Measurements from ENCODE around the gene JPH4.

The JPH4 gene

GRCh38 chr14:23555882-23556699 is 22.5 kb downstream of the JPH4 start, which contains the start of gene THTPA:
THTPA (plus strand) TSS chr14:23556271; CDS start chr14:23556758, 487 bp downstream.
- in situ Hi-C loops (cut with MboI; ENCODE audit: low pct_unique_long_range_greater_than_20kb, low sequenced_read_pairs, unreplicated experiment): no loop called here
- TF ChIP-seq CTCF (IDR thresholded peaks at IDR 0.05; ENCODE audit: extremely low read depth, insufficient read depth, missing control alignments): no peak
- DNase-seq (ENCODE audit: low spot score): peak; percentile 93

GRCh38 chr14:23555533-23555881 is 23.1 kb downstream of the JPH4 start:
- in situ Hi-C loops (cut with MboI; ENCODE audit: low pct_unique_long_range_greater_than_20kb, low sequenced_read_pairs, unreplicated experiment): no loop called here
- no peak for DNase-seq (ENCODE audit: low spot score)
- TF ChIP-seq CTCF (IDR thresholded peaks at IDR 0.05; ENCODE audit: extremely low read depth, insufficient read depth, missing control alignments): no peak

- no peak for TF ChIP-seq CTCF (IDR thresholded peaks at IDR 0.05; ENCODE audit: extremely low read depth, insufficient read depth, missing control alignments)
- DNase-seq (ENCODE audit: low spot score): peak; percentile 86
- in situ Hi-C loops (cut with MboI; ENCODE audit: low pct_unique_long_range_greater_than_20kb, low sequenced_read_pairs, unreplicated experiment): no loop called here
Measured at GRCh38 chr14:23551266-23552028, 27.1 kb downstream of the JPH4 start, which contains the start of gene ZFHX2. ZFHX2 (minus strand) TSS chr14:23551765; CDS start chr14:23535325, 16,440 bp downstream.

- in situ Hi-C loops (cut with MboI; ENCODE audit: low pct_unique_long_range_greater_than_20kb, low sequenced_read_pairs, unreplicated experiment): no loop called here
- DNase-seq (ENCODE audit: low spot score): no peak
Measured at GRCh38 chr14:23550812-23551265, 27.8 kb downstream of the JPH4 start.

GRCh38 chr14:23550131-23550811 is 28.3 kb downstream of the JPH4 start:
- in situ Hi-C loops (cut with MboI; ENCODE audit: low pct_unique_long_range_greater_than_20kb, low sequenced_read_pairs, unreplicated experiment): no loop called here
- DNase-seq (ENCODE audit: low spot score): no peak
- no peak for TF ChIP-seq CTCF (IDR thresholded peaks at IDR 0.05; ENCODE audit: extremely low read depth, insufficient read depth, missing control alignments)

More at GRCh38 chr14:23550812-23551265, 27.8 kb downstream of the JPH4 start:
- no peak for TF ChIP-seq CTCF (IDR thresholded peaks at IDR 0.05; ENCODE audit: extremely low read depth, insufficient read depth, missing control alignments)

Measured in GM13977 (cell line).